Nephron (organoid): ENCODE results near the gene TSNAX.

ENCODE experiments used
- H3K27ac Mint-ChIP-seq, 3 experiments: 2 replicates each; pipeline ENCODE4 v1.8.0; 2020; ENCODE audit warnings: mixed read lengths in 3 of 3, mild to moderate bottlenecking in 2 of 3, moderate library complexity in 1 of 3
- H3K27me3 Mint-ChIP-seq: 2 replicates; pipeline ENCODE4 v1.8.0; 2021; ENCODE audit warnings: low read depth, mild to moderate bottlenecking, moderate library complexity, mixed read lengths
- H3K36me3 Mint-ChIP-seq: 2 replicates; pipeline ENCODE4 v1.8.0; 2020; ENCODE audit warnings: low read depth, mixed read lengths
- H3K4me1 Mint-ChIP-seq: 2 replicates; pipeline ENCODE4 v1.8.0; 2020; ENCODE audit warnings: mixed read lengths
- H3K4me3 Mint-ChIP-seq, 3 experiments: 2 replicates each; pipeline ENCODE4 v1.8.0; 2020; ENCODE audit warnings: mild to moderate bottlenecking in 3 of 3, mixed read lengths in 3 of 3, moderate library complexity in 2 of 3
- H3K9me3 Mint-ChIP-seq: 2 replicates; pipeline ENCODE4 v1.8.0; 2020; ENCODE audit warnings: mixed read lengths
- TF ChIP-seq, protein P1 (sequence below), 3 experiments: fragments of 200-600 bp; sonication (generic); IDR thresholded peaks; one replicate each; pipeline ENCODE4 v1.5.0; 2021; ENCODE audit warnings: antibody characterized with exemption in 3 of 3; ENCODE audit not compliant: unreplicated experiment in 3 of 3

The TSNAX gene

DNA sequence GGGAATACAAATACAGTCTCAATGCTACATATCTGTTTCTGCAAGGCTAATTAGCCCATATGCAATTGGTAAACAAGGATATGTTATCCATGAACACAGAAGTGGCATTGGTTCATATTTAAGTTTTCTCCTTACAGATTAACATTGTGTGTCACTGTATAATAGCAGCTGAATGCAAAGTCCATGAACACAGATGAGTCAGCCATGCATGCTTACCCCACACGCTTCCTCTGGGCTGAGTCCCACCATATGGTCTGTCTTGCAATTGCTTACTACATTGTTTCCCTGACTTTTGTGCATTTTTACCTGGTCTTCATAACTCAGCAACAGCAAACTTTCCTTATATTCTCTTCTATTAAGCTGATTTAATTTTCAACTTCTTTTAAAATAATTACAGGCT lies 41.5 kb upstream of the TSNAX start:
- no peaks in the 10 kb centered on the region for H3K36me3 Mint-ChIP-seq
- TF ChIP-seq, protein P1, sequence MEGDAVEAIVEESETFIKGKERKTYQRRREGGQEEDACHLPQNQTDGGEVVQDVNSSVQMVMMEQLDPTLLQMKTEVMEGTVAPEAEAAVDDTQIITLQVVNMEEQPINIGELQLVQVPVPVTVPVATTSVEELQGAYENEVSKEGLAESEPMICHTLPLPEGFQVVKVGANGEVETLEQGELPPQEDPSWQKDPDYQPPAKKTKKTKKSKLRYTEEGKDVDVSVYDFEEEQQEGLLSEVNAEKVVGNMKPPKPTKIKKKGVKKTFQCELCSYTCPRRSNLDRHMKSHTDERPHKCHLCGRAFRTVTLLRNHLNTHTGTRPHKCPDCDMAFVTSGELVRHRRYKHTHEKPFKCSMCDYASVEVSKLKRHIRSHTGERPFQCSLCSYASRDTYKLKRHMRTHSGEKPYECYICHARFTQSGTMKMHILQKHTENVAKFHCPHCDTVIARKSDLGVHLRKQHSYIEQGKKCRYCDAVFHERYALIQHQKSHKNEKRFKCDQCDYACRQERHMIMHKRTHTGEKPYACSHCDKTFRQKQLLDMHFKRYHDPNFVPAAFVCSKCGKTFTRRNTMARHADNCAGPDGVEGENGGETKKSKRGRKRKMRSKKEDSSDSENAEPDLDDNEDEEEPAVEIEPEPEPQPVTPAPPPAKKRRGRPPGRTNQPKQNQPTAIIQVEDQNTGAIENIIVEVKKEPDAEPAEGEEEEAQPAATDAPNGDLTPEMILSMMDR (IDR thresholded peaks at IDR 0.05; ENCODE audit: unreplicated experiment in 3 of 3), result no peak
- no peak overlapping the region for H3K4me3 Mint-ChIP-seq
- no peaks in the 10 kb centered on the region for H3K27me3 Mint-ChIP-seq
- no peaks in the 10 kb centered on the region for H3K4me1 Mint-ChIP-seq
- no peak overlapping the region for H3K27ac Mint-ChIP-seq
- H3K9me3 Mint-ChIP-seq, result no peaks in the 10 kb centered on the region

DNA sequence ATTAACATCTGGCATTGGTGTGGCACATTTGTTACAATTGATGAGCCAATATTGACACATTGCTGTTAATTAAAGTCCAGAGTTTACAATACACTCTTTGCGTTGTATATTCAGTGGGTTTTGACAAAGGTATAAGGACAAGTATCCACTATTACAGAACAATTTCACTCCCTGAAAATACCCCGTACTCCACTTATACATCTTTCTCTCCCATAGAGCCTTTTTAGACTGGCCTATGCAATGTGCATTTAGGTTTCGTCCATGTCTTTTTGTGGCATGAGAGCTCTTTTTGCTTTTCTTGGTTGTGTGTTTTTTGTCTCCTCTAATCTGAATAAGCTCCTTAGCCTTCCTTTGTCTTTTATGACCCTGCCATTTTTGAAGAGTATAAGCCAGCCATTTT lies 40.6 kb upstream of the TSNAX start:
- no peaks in the 10 kb centered on the region for H3K27me3 Mint-ChIP-seq
- no peaks in the 10 kb centered on the region for H3K4me1 Mint-ChIP-seq
- no peaks in the 10 kb centered on the region for H3K36me3 Mint-ChIP-seq
- no peaks in the 10 kb centered on the region for H3K9me3 Mint-ChIP-seq
- TF ChIP-seq, protein P1 (IDR thresholded peaks at IDR 0.05; ENCODE audit: unreplicated experiment in 3 of 3), result no peak
- no peak overlapping the region for H3K4me3 Mint-ChIP-seq
- no peak overlapping the region for H3K27ac Mint-ChIP-seq

DNA sequence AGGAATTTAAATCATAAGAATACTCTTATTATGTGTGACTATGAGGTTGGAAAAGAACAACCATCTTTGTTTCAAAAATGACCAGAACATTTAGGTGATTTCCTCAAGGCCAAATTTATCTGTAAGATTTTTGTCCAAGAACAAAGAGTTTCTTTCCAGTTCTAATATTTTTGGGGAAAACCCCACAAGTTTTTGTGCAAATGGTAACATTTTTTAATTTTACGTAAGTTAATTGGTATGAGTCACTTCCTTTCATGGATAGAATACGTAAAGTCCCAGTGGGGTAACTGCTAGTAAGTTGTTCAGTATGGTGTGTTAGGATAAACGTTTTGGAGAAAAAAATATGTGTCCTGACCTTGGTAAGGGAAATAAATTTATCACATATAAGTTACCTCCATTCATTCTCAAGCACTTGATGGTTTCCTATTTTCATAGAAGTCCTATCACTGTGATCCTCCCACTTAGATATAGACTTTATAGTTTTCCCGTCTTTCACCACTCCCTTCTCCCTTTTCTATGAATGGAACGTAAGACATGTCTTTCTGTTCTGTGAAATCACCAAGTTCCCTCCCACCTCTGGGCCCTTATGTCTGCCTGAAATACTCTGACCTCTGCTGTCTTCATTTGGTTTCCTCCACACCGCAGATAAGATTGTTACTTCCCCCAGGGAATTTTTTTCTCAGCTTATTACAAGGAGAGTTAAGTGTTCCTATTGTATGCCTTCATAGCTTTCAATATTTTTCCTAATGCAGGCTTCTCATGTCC lies 34.9 kb upstream of the TSNAX start:
- TF ChIP-seq, protein P1 (IDR thresholded peaks at IDR 0.05; ENCODE audit: unreplicated experiment in 3 of 3), result no peak
- no peaks in the 10 kb centered on the region for H3K4me1 Mint-ChIP-seq
- H3K27ac Mint-ChIP-seq, result no peak overlapping the region
- no peaks in the 10 kb centered on the region for H3K36me3 Mint-ChIP-seq
- H3K27me3 Mint-ChIP-seq, result no peaks in the 10 kb centered on the region
- H3K9me3 Mint-ChIP-seq, result peaks cover 13% of the 10 kb centered on the region
- no peak overlapping the region for H3K4me3 Mint-ChIP-seq

DNA sequence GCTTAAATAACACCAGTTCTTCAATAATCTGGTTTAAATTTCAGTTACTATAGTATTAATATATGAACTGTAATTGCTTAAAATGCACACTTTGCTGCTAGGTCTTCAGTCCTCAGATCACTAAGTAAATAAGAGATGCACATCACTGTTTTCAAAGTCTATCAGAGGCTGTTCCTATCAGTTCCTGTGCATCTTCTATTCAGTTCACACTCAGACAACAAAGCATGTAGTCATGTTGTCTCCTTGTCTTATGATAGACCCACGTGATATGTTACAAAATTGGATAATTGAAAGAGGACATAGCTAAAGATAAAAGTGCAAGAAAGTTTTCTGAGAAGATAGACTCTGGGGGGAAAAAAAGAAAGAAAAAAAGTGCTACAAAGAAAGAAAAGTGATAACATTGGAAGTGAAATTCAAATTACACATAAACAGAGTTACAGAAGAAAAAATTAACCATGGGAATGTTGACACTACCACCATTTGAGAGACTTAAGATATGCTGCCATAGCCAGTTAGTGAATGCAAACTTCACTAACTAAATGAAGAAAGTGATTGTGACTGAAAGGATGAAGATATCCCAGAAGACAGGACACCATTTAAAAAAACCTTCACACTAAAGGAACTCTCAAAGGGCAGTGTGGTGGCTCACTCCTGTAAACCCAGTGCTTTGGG lies 33.9 kb upstream of the TSNAX start:
- Mint-ChIP-seq H3K9me3 (peaks cover 15% of the 10 kb centered on the region), H3K4me1 (no peaks in the 10 kb centered on the region), H3K36me3 (no peaks in the 10 kb centered on the region), H3K4me3 (no peak overlapping the region), H3K27ac (no peak overlapping the region), H3K27me3 (peaks cover under 1% of the 10 kb centered on the region)
- TF ChIP-seq, protein P1 (IDR thresholded peaks at IDR 0.05; ENCODE audit: unreplicated experiment in 3 of 3), result no peak

DNA sequence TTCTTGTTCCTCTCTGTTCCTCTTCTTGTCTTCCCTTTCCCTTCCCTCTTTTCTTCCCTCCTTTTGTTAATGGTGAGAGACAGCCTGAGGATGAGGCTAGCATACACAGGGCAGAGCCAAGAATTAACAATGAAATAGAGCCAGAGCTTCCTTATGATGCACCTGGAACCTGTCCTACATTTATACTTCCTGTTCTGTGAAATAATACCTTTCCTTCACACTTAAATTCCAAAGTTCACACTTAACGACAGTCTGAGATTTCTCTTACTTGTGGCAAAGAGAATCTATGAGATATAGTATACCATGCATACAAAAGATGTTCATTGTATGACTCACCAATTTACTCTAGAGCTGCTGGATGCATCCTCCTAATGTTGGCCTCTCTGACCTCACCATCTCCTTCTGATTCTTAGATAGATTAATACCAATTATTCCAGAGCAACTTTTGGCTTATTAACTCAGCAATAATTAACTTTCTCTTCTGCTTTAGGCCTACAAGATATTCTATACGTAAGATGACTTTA lies 30.8 kb upstream of the TSNAX start:
- Mint-ChIP-seq H3K4me3 (no peak overlapping the region), H3K36me3 (peaks cover 7% of the 10 kb centered on the region), H3K27ac (no peak overlapping the region), H3K4me1 (no peaks in the 10 kb centered on the region), H3K27me3 (peaks cover 5% of the 10 kb centered on the region), H3K9me3 (peaks cover 28% of the 10 kb centered on the region)
- TF ChIP-seq, protein P1 (IDR thresholded peaks at IDR 0.05; ENCODE audit: unreplicated experiment in 3 of 3), result no peak
